NCI-H146 treated with DMSO at 0.1 percent for 48 hours (cell line): ENCODE results near the gene OMD.
"Not testable (repeated sequence)": the region's sequence is repeated elsewhere in the genome, so short reads cannot be mapped to it uniquely, and the experiment has no call there.

Source experiments
- DNase-seq: peaks from one replicate; lab custom pipeline; 2025; ENCODE audit not compliant: unreplicated experiment; lab: John Stamatoyannopoulos, UW

OMD gene

DNA sequence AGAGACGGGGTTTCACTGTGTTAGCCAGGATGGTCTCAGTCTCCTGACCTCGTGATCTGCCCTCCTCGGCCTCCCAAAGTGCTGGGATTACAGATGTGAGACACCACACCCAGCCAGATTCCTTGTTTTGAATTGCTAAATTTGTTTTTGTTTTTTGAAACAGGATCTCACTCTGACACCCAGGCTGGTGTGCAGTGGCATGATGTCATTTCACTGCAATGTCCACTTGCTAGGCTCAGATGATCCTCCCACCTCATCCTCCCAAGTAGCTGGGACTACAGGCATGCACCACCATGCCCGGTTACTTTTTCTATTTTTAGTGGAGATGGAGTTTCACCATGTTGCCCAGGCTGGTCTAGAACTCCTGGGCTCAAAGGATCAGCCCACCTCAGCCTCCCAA lies 13.1 kb downstream of the OMD start:
- DNase-seq: not testable (repeated sequence)

DNA sequence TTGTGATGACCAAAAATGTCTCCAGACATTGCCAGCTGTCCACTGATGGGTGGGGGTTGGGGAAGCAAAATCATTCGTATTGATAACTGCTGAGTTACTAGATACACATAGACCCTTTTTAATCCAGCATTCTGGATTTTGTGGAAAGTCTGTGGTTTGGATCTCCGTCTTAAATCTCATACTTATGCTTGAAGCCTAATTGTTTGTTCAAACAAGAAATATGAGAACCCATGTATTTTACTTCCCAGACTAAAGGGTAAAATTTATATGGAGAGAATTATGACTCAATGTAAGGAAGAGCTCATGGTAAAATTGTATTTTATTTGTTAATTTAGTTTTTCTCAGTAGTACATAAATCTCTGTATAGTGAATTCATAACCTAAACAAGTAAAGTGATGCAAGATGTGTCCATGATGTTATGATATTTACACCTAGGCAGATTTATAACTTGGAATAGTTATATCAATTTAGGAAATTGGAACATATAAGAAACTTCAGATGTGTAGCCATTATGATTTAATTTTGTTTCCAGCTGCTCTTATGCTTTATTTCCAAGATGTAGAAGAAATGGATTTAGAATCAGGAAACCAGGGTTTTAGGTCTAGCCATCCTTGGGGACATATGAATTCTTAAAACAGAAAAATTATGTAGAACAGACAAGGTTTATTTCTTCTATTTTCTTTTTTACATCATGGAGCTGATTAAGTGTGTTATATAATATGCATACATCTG lies 15.4 kb downstream of the OMD start:
- DNase-seq: no peak

DNA sequence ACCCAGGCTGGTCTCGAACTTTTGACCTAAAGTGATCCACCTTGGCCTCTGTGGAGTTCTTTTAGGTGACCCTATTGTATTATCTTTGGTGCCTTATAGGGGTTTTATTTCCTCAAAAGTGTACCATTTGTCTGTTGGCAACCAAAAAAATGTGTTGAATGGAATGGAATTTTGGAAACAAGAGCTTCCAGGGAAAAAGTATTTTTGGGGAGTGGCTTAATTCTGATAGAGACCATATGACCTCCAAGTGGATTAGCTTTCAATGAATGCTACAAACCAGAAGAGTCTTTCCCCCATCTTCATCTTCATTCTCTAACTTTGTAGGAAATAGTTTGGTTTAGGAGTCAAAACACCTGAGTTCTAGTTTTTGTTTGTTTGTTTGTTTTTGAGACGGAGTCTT lies 16.5 kb downstream of the OMD start:
- no peak for DNase-seq

DNA sequence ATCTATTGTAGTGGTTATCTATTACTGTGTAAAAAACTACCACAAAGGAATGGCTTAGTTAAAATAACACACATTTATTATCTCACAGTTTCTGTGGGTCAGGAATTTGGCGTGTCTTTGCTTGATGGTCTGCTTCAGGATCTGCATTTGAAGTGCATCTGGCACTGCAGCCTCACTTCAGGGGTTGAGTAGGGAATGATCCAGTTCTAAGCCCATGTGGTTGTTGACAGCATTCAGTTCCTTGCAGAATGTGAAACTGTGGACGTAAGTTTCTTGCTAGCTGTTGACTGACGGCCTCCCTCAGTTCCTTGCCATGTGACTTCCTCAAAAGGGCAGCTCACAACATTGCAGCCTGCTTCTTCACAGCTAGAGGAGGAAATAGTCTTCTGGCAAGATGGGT lies 17.8 kb downstream of the OMD start:
- no peak for DNase-seq

DNA sequence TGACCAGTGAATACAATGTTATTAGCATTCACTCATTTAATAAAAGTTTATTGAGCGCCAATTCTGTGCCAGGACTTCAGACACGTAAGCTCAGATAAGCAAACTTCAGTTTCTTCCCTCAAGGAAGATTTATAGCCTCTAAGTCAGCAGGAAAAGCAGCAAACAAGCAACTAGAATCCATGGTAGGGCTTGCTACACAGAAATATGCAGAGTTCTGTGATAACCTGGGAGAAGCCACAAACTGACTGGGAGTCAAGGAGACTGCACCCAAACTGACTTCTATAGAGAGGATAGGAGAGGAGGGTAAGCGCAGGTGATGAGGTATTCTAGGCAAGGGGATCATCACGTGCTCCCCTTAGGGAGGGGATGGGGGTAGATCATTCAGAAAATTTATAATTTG lies 18.5 kb downstream of the OMD start:
- DNase-seq: no peak

DNA sequence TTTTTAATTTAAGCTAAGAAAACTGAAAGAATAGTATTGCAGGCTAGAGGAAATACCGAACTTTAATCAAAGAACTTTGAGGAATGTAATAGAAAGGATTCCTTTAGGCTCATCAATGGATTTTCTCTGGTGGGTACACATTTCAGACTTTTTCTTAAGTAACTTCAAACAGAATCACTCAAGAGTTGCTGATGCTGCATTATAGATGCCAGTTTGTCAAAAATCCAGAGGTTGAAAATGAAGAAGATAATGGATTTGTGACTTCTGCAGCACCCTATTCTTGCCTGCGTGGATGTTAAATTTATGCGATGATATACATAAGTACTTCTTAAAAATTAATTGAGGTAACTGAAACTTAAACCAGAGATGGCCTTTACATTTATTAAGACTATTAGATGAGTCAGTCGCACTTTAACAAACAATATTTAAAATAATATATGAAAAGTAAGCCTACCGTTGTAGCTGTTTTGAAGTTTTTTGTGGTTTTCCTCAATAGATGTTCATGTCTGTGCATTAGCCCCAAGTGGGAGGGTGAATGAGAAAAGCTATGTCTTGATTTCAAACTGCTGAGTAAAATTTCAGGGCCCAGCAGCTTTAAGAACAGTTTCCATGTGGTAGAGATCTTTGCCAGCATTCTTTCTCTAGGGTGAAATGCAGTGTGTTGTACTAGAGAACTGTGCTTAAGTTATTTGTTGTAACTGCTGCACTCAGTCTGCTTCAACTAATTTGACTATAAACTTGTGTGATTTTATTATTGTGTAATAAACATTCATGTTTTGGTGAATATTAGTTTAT lies 20.0 kb downstream of the OMD start, which contains the start of gene OGN:
TSS of gene OGN (minus strand) at position 537 of the 795 bp plus-strand sequence. CDS start 1,171 bp downstream, outside the sequence.
- no peak for DNase-seq

- DNase-seq: no peak
These were observed 21.2 kb downstream of the OMD start for GRCh38 chr9:92402826-92403745.

- DNase-seq: no peak
These were observed 21.9 kb downstream of the OMD start for GRCh38 chr9:92402360-92402759.

DNA sequence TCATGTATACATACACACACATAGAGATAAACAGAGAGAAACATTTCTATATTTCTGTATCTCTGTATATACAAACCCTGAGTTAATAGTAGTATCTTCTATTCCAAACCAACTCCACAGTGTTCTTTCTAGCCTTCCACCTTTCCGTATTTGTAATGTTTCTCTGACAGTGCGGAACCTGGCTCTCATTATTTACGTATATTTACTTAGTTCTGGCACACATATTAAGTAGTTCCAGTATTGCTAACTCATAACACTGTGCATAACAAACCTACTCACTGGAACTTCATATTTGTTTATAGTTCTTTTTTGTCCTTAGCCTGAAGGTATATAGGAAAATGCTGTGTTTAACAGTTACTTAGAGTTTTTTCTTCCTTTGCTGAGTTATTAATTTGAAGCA lies 26.4 kb downstream of the OMD start:
- no peak for DNase-seq

DNA sequence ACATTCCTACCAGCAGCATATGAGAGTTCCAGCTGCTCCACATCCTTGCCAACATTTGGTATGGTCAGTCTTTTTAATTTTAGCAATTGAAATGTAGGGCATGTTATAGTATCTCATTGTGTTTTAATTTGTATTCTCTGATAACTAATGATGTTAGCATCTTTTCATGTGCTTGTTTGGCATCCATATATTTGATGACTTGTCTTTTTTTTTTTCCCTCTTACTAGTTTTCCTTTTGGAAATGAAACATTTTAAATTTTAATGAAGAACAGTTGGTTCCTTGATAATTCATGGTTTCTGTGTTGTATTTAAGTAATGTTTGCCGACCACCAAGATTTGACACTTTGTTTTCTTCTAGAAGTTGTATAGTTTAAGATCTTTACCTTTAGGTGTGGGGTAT lies 28.7 kb downstream of the OMD start:
- DNase-seq: no peak

DNA sequence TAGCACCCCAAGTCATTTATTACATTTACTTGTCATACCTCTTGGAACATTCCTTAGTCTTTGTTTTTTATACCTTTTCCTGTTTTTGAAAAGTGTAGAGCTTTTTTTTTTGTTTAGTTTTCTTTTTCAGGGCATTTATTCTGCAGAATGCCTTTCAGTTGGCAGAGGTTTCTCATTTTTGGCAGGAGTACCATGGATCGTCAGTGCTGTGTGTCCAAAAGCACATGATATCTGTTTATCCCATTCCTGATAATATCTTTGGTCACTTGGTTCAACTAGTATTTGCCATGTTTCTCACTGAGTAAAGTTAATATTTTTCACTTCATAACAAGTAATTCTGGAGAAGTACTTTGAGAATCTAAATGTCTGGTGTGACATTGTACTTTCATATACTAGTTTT lies 30.6 kb downstream of the OMD start:
- no peak for DNase-seq

- no peak for DNase-seq
These were observed 31.6 kb downstream of the OMD start for GRCh38 chr9:92392690-92393089.

DNA sequence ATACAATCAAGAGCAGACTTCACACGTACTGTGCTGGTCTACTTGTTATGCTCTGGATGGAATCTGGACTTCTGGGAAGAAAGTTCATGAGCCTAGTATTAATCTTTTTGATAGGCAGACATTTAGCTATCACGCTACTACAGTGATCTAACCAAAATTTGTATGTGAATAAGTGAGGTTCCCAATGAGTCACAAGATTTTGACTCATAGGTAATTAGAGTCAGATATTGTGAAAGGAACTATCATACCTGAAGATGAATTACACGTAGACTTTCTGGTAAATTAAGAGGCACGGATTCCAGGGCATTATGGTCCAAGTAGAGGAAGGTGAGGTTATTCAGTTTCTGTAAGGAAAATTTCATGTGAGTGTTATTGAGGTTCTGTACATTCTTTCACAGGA lies 38.3 kb downstream of the OMD start:
- no peak for DNase-seq

GRCh38 chr9:92385477-92385876 lies 38.8 kb downstream of the OMD start:
- peak; percentile 7 for DNase-seq

DNA sequence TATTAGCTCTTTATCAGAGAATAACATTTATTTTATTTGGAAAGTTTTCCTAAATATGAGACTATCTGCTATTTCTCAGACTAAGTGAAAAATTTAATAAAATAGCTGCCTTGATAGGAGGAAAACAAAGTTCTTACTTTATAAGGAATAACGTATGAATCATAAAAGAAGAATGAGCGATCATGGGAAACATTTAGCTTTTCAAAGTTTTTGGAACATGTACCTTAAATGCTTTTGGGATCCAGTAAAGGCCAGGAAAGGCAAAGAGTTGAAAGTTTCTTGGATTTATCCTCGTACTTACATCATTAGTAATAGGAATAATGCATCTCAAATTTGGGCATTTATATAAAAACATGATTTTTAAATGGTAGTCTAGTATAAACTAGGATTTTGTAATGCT lies 39.3 kb downstream of the OMD start:
- no peak for DNase-seq

- no peak for DNase-seq
These were observed 39.9 kb downstream of the OMD start for GRCh38 chr9:92384375-92384774.

DNA sequence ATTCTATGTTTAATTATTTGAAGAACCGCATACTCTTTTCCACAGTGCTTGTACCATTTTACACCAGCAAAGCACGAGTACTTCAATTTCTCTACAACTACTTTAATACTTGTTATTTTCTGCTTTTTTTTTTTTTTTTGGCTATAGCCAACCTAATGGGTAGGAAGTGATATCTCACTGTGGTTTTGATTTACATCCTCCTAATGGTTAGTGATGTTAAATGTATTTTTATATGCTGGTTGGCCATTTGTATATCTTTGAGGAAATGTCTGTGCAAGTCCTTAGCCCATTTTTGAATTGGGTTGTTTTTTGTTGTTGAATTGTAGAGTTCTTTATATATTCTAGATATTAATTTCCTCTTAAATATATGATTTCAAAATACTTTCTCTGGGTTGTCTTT lies 42.5 kb downstream of the OMD start:
- no peak for DNase-seq

DNA sequence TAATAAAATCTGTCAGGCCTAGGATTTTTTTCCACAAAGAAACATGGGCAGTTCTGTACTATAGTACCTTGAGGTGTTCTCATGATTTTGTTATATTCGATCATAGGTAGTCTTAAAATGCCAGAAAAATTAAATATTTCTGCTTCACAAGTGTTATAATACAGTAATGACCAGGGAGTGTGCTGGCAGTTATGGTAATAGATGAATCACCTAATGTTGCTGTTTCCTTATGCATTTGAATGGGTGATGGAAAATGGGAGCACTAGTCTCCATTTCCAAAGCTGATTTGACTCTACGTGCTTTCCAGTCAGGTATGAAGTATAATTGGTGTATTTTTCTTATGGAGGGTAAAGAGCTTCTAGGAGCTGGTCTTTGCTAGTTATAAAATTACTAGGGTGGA lies 43.7 kb downstream of the OMD start:
- no peak for DNase-seq

DNA sequence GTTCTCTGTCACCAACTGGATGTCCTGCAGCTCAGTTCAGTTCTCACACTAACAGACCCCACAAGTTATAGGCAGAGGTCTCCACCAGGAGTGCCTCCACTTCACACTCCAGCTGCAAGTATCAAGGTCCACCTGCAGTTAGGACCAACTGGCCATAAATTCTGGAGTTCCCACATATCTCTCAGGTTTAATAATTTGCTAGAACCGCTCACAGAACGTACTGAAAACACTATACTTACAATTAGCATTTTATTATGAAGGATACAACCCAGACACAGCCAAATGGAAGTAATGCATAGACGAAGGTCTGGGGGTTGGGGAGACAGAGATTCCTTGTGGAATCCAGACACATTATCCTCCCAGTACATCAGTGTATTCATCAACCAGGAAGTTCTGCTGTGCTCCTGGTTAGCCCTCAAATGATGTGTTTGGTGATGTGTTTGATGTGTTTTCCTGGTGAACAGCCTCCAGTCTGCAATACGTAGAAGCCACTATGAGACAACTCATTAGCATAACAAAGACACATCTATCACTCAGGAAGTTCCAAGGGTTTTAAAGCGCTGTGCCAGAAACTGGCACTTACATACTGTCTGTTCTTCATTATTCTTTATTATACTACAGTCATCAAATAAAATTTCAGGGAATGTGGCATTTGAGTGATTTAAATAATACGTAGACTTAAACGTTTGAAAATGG lies 45.3 kb downstream of the OMD start:
- DNase-seq: peak; percentile 71

DNA sequence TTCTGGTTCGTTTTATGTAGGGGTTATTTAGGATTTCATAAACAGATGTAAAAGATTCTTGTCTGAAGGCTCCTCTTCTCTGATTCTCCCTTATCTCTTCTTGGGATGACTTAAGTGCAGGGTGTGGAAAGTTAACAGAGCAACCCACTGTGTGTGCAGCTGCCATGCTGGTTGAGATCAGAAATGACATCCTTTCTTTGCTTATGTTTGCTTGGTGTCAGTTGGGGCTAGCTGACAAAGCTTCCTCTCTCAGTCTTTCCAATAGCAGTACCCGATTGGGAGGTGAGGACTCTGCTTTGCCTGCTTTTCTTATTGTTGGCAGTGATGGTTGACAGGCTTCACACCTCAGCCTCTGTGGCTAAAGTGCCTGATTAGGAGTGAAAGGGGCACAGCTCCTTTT lies 46.4 kb downstream of the OMD start:
- DNase-seq: peak; percentile 76

- DNase-seq: no peak
These were observed 51.1 kb downstream of the OMD start for GRCh38 chr9:92373167-92373566.
